ENCODE results near the gene MAML2.

MAML2 gene

GRCh38 chr11:96178049-96178886, 164.7 kb downstream of the MAML2 start:
- DNase-seq = peak; percentile 33

GRCh38 chr11:96177146-96177545, 165.8 kb downstream of the MAML2 start:
- no peak for DNase-seq

GRCh38 chr11:96173906-96174305, 169.1 kb downstream of the MAML2 start:
- no peak for DNase-seq

DNA sequence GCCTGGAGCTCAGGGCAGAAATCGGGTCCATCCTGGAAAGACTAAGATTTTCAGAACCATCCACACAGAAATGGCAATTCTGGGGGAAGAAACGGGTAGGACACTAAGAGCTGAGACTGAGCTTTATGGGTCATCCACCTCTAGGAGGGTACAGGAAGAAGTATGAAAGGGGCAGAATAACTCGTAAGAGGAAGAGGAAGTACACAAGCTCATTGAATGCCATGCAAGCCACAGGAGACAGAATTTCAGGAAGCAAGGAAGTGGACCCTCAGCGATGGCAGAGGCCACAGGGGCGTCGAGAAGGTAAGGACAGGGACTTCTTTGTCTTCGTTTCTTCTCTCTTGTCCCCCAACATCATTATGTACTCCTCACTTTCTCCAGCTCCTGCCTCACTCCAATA, 169.6 kb downstream of the MAML2 start:
- no peak for DNase-seq

DNA sequence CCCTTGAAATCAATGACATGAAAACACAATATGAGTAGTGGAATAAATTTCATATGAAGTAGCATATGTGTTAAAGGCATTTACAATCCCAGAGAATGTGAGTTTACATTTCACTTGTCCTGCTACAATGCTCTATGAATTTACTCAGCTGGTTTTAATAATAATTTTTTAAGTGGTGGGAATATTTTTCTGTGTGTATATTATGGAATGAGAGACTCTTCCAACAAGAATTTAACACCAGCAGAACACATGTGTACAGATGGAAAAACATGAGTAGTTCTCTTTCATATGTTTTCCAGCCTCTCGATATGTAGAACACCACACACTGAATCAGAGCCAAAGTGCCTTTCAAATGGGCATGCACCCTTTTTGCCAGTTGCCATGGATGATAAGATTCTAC, 170.4 kb downstream of the MAML2 start:
- DNase-seq = no peak

GRCh38 chr11:96169250-96169649, 173.7 kb downstream of the MAML2 start:
- DNase-seq = no peak

GRCh38 chr11:96168623-96169022, 174.4 kb downstream of the MAML2 start:
- no peak for DNase-seq

- DNase-seq = no peak
Observed at GRCh38 chr11:96167787-96168186, 175.2 kb downstream of the MAML2 start.

DNA sequence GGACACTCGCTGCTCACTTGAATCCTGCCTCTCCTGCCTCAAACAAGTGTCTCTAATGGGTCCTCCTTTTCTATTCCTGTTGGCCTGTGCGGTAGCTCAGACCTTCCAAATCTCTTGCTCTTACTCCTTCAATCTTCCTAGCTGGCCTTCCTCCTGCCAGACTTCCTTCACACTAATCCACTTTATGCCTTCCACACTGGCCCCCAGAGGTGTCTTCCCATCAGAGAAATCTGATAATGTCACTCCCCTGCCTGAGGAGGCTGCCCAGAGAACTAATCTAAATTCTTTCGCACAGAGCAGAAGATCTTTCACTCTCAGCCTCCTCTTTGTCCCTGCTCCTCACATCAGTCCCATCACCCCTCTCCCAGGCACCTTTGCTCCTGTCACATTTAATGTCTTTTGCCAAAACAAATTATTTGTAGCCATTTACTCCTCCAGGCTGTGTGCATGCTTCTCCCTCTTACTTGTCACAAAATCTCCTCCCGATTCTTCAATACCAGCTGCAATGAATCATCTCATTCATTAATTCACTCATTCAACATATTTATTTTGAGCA, 175.7 kb downstream of the MAML2 start:
- no peak for DNase-seq

DNA sequence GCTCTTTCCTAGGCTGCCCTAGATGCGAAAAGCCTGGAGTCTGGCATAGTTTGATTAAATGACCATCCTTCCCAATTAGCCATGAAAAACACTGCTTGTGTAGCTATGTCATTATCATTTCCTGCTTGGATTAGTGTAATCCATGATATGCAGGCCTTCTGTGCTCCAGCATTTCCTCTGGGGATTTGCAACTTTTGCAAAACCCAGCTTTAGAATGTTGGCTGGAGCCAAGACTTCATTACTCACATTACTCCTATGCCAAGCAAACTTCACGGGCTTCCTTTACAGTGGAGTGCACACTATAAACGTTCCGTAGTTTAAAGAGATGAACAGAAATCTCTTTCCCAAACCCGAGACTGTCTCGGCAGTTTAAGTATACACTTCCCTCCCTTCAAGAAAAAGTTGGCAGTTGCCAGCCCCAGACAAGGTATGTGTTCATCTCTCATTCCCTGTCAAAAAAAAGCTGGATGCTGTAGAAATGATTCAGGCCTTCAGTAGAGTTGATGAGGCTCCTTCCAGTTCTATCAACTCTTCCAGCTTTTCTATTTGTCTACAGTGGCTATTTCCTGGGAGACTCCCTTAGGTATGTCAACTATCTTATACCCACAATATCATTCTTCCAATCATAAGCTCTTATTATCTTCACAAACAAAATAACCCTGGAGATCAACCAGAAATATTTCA, 180.0 kb downstream of the MAML2 start:
- no peak for DNase-seq

DNA sequence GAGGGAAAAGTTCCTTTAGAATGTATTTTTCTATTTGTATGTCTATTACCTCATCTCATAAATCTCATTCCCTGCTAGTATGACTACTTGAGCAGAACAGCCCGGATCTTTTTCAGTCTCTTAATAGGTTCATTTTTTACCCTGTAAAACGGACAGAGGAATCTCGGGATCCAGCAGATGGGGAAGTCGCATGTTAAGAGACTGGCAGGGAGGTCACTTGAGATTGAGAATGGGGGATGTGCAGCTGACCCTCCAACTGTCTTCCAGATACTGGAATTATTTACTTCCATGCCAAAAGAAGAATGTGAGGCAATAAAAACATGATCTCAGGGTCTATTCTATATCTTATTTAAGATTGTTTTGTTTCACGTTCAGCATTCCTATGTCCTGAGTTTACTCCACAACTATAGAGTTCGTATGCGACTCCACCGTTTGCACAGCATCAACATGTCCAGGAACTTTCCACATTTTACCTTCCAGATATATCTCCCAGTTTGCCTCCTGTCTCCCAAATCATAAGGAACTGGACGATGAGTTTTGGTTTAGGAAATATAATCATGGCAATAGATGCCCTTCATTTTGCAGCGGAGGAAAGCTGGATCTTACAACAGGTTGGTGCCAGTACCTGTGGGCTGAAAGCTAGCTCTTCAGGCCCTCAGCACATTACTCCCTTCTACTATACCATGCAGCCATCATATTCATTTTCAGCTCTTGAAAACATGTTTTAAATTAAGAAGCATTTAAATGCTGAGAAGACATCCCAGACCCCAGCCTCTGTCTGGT, 181.5 kb downstream of the MAML2 start:
- DNase-seq = no peak

DNA sequence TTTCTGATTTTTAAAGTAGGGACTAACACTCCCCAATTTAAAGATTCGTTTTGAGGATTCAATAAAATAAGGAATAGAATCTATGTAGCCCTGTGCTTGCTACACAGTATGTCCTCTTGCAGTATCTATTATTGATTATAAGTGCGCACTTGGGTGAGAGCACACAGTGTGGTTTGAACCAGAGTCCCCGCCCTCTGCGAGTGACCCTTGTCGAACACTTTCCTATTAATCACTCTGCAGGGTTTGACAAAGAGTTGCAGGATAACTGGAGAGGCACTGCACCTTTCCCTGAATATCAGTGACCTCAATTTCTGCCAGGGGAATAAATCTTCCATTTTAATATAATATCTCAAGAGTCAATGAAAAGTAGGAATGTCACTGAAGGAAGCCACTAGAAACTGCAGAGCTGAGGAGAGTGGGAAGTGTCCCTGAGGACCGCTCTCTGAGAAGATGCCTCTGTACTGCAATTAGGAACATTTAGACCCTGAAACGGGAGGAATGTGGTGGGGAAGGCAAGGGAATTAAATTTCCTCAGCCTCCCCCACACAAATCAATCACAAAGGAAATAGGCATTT, 182.2 kb downstream of the MAML2 start:
- DNase-seq = no peak

- no peak for DNase-seq
Observed at GRCh38 chr11:96159968-96160367, 183.0 kb downstream of the MAML2 start.

- no peak for DNase-seq
Observed at GRCh38 chr11:96158126-96158525, 184.9 kb downstream of the MAML2 start.

DNA sequence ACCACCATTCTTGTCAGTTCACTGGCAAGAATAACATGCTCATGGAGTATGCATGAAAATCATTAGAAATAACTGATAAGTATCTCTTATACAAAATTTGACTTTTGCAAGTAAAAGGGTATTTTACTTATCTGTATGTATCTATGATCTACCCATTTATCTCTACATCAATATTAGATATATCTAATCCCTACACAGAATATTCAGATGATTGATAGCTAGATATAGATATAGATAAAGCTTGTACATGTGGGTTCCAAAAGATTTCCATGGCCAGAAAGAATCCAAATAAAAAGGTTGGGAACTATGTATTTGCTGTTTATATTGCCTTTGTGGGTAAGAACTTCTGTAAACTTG, 185.5 kb downstream of the MAML2 start:
- no peak for DNase-seq

GRCh38 chr11:96156379-96156722, 186.6 kb downstream of the MAML2 start:
- DNase-seq = no peak

DNA sequence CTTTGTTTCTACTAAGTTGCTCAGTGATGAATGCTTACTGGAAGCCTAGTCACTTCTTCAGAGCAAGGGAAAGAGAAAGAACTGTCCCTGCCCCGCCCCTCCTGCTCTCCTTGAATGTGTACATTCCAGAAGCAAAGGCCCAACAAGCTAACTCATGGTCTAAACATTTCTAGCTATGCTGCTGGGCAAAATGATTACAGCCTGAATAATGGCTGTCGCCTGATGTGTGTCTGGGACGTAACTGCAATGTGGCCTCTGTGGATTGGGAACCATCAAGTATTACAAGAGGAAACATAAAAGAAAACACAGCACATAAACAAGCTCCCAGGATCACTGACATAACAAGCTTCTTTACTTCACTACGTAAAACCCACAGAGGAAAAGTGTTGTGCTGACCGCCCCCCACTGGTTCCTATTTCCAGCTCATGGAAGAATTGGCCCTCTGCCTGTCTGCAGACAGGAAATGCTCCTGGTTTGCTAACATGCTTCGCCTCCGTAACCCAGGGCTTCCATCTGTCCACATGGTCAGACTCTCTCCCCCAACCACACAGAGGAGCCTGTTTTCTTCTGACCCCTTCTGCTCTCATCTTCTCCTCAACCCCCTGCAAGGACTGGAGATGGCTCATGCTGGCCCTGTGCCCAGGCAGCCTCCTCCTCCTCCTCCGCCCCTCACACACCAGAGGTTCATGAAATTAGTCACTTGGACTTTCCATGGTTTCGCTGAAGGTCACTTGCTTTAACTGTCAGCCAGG, 187.2 kb downstream of the MAML2 start:
- peak; percentile 33 for DNase-seq

GRCh38 chr11:96154802-96155520, 188.0 kb downstream of the MAML2 start:
- no peak for DNase-seq

GRCh38 chr11:96152623-96153022, 190.4 kb downstream of the MAML2 start:
- DNase-seq = no peak

DNA sequence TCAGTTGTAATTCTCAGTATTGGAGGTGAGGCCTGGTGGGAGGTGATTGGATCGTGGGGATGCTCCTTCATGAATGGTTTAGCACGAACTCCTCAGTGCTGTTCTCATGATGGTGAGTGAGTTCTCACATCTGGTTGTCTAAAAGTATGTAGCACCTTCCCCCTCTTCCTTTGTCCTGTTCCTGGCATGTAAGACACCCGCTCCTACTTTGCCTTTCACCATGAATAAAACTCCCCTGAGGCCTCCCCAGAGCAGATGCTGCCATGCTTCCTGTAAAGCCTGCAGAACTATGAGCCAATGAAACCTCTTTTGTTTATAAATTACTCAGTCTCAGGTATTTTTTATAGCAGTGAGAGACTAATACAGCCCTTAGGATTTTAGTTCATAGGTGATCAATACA, 191.5 kb downstream of the MAML2 start:
- no peak for DNase-seq

GRCh38 chr11:96150609-96151008, 192.4 kb downstream of the MAML2 start:
- DNase-seq = no peak

Measured in CD4-positive, alpha-beta T cell treated with Interleukin-6 for 4 hours (primary cell).